K562 (cell line): ENCODE data around the gene ECI1. TPM values are rescaled to one million over a fixed set of nuclear protein-coding genes. Genes with fewer than 3 reads are reported as not detected.

Source experiments
- CBX3 ChIP-seq, 2 experiments: IDR thresholded peaks; 1 replicate in 1 of 2; 2 replicates in 1 of 2; pipeline ENCODE4 v1.6.1; 2012; ENCODE audit warnings: inconsistent platforms in 2 of 2, low read length in 2 of 2, borderline replicate concordance in 1 of 2, control low read depth in 1 of 2
- LCOR ChIP-seq: sonication (generic); formaldehyde crosslinking; IDR thresholded peaks from 2 replicates; pipeline ENCODE4 v1.8.0; 2022; ENCODE audit warnings: mild to moderate bottlenecking, missing genetic modification reagents
- NFYB ChIP-seq: IDR thresholded peaks from 2 replicates; pipeline ENCODE4 v1.6.1; 2011; ENCODE audit warnings: mild to moderate bottlenecking, moderate library complexity; ENCODE audit not compliant: insufficient read length; ENCODE audit errors: extremely low read depth
- NRF1 ChIP-seq, 2 experiments: fragments of 450-650 bp; IDR thresholded peaks in 1 of 2; conservative IDR thresholded peaks in 1 of 2; 2 replicates each; pipeline ENCODE4 v1.6.1; 2014; ENCODE audit warnings: mild to moderate bottlenecking in 2 of 2
- POLR2G ChIP-seq: fragments of 200-400 bp; formaldehyde crosslinking; IDR thresholded peaks from 2 replicates; pipeline ENCODE4 v1.6.1; 2017; ENCODE audit warnings: low read depth, mild to moderate bottlenecking, antibody characterized with exemption, low read length, moderate library complexity
- RAD21 ChIP-seq, 2 experiments: fragments of 250-450 bp in 1 of 2; fragments of 450-650 bp in 1 of 2; sonication (Bioruptor Pico) in 1 of 2; formaldehyde crosslinking in 1 of 2; IDR thresholded peaks in 1 of 2; conservative IDR thresholded peaks in 1 of 2; 2 replicates each; pipeline versions ENCODE4 v1.4.0 to v1.8.0; 2020 to 2022; ENCODE audit warnings: mild to moderate bottlenecking in 2 of 2, moderate library complexity in 1 of 2
- SMAD2 ChIP-seq: fragments of 150-350 bp; IDR thresholded peaks from 2 replicates; pipeline ENCODE4 v1.6.1; 2014; ENCODE audit warnings: low read depth, mild to moderate bottlenecking, low read length
- ZNF57 ChIP-seq: fragments of 450-650 bp; formaldehyde crosslinking; IDR thresholded peaks from 2 replicates; pipeline ENCODE4 v1.4.0; 2020; ENCODE audit warnings: mild to moderate bottlenecking, moderate library complexity
- ZNF589 ChIP-seq: fragments of 200-800 bp; sonication (Bioruptor generic); IDR thresholded peaks from 2 replicates; pipeline ENCODE4 v1.6.1; 2016; ENCODE audit warnings: low read depth, missing genetic modification characterization, missing compliant biosample characterization
- ZNF785 ChIP-seq: fragments of 250-450 bp; sonication (Bioruptor Pico); IDR thresholded peaks from 2 replicates; pipeline ENCODE4 v1.4.0; 2020; ENCODE audit warnings: mild to moderate bottlenecking
- ZZZ3 ChIP-seq: fragments of 450-650 bp; IDR thresholded peaks from 2 replicates; pipeline ENCODE4 v1.6.1; 2016; ENCODE audit warnings: antibody characterized with exemption, mild to moderate bottlenecking, moderate library complexity
- polyA plus RNA-seq, 8 experiments: library from polyadenylated mRNA; depleted of rRNA in 4 of 8; stranded (reverse) in 5 of 8; unstranded in 3 of 8; fragments of >200 nt; fragmentation: Nextera tagmentation in 2 of 8; fragmentation: Illumina TruSeq in 1 of 8; extraction: Ambion mirVana in 2 of 8; extraction: Trizol in 1 of 8; gene quantifications; 2 replicates each; pipeline versions ENCODE4 v1.2.1 to v1.2.3, GENCODE V29; 2011 to 2014; ENCODE audit warnings: inconsistent platforms in 1 of 8, missing spikeins in 1 of 8
- total RNA-seq, 7 experiments: library from RNA; depleted of rRNA in 6 of 7; stranded (reverse); fragments of >200 nt in 6 of 7; fragmentation: Illumina TruSeq in 2 of 7; extraction: Trizol in 2 of 7; gene quantifications; 2 replicates each; pipeline versions ENCODE4 v1.2.1 to v1.2.3, GENCODE V29; 2011 to 2021; ENCODE audit warnings: low replicate concordance in 1 of 7
- TF ChIP-seq, protein P1 (sequence below), 2 experiments: fragments of 450-650 bp; IDR thresholded peaks; 2 replicates each; pipeline ENCODE4 v1.6.1; 2016; ENCODE audit warnings: mild to moderate bottlenecking in 2 of 2, borderline replicate concordance in 1 of 2, low read depth in 1 of 2, moderate library complexity in 1 of 2
- TF ChIP-seq, protein P2 (sequence below): sonication (generic); formaldehyde crosslinking; IDR thresholded peaks from 2 replicates; pipeline ENCODE4 v1.8.0; 2022; ENCODE audit warnings: mild to moderate bottlenecking, low read depth, missing genetic modification reagents
- TF ChIP-seq, protein P3 (sequence below): fragments of 450-650 bp; IDR thresholded peaks from 2 replicates; pipeline ENCODE4 v1.6.1; 2016; ENCODE audit warnings: mild to moderate bottlenecking

The ECI1 gene
- total and polyA plus RNA-seq, 9 of the 15 experiments (the other 6 are each of a cell fraction or from before 2014, with no cell fraction given): 4.7 to 189 (median 54.0) TPM

DNA sequence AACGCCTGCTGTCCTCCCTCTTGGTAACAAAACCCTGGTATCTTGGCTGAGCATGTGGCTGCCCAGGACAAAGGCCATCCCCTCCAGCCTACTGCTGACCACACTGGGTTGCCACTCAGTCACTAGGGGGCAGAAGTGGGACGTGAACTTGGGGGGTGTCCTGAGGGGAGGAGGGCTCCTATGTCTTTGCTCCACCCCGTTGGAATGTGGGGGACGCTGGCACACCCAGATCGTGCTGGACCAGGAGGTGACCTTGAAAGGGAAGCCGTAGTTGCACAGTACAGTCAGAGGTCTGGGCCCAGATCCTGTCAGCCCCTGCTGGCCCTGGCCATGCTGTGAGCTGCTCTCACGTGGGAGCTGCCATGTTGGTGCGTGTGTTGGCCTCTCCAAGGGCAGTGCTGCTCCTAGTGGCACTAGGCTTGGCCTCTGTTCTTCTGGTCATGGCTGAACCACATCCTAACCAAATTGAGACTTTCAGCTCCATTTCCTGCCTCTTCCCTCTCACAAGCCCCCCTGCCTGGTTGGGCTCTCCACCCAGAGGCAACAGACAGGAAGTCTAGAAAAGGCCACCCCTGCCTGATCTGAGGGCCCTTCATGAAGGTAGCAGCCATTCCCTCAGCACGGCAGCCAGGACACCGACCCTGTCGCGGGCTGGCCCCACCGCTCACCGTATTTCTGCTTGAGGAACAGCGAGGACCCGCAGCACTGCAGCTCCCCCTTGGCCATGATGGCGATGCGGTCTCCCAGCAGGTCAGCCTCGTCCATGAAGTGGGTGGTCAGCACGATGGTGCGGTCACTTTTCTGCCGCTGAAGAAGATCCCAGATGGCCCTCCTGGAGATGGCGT is 45.5 kb upstream of the ECI1 start (continued):
- TF ChIP-seq, protein P1, sequence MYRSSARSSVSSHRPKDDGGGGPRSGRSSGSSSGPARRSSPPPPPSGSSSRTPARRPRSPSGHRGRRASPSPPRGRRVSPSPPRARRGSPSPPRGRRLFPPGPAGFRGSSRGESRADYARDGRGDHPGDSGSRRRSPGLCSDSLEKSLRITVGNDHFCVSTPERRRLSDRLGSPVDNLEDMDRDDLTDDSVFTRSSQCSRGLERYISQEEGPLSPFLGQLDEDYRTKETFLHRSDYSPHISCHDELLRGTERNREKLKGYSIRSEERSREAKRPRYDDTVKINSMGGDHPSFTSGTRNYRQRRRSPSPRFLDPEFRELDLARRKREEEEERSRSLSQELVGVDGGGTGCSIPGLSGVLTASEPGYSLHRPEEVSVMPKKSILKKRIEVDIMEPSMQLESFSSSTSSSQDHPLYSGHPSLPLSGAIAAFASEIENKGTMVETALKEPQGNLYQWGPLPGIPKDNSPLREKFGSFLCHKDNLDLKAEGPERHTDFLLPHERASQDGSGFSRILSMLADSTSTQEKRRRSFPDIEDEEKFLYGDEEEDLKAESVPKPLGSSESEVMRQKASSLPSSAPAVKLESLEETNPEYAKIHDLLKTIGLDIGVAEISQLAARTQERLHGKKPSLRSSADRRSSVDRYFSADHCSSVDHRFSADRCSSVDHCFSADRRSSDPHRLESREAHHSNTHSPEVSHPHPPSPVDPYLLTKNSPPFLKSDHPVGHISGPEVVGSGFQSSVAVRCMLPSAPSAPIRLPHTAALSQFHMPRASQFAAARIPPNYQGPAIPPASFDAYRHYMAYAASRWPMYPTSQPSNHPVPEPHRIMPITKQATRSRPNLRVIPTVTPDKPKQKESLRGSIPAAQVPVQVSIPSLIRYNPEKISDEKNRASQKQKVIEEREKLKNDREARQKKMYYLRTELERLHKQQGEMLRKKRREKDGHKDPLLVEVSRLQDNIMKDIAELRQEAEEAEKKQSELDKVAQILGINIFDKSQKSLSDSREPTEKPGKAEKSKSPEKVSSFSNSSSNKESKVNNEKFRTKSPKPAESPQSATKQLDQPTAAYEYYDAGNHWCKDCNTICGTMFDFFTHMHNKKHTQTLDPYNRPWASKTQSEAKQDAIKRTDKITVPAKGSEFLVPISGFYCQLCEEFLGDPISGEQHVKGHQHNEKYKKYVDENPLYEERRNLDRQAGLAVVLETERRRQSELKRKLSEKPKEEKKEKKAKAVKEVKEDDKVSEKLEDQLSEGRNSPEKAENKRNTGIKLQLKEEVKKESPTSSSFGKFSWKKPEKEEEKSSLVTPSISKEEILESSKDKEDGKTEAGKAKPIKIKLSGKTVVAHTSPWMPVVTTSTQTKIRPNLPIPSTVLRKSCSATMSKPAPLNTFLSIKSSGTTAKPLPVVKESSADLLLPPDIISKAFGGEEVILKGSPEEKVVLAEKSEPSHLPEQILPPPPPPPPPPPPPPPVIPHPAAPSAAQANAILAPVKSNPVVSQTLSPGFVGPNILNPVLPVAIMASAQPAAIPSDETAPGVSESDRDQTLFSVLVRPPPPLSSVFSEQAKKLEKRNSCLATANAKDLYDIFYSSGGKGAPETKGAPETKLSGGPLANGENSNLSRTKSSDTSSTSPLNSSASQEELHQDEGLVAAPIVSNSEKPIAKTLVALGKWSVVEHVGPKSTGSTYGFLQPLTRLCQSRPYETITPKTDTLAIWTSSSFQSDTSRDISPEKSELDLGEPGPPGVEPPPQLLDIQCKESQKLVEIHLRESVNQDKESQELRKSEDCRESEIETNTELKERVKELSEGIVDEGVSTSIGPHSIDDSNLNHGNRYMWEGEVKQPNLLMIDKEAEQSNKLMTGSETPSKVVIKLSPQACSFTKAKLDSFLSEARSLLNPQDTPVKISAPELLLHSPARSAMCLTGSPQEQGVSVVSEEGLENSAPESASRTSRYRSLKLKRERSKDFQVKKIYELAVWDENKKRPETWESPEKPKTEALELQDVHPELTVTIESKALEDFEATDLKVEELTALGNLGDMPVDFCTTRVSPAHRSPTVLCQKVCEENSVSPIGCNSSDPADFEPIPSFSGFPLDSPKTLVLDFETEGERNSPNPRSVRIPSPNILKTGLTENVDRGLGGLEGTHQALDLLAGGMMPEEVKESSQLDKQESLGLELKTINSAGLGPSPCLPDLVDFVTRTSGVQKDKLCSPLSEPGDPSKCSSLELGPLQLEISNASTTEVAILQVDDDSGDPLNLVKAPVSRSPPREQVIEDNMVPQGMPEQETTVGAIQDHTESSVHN (IDR thresholded peaks at IDR 0.05; ENCODE audit: borderline replicate concordance in 1 of 2, low read depth in 1 of 2): no peak
- TF ChIP-seq ZNF589 (no peak), ZNF57 (CRISPR knock-in tag) (0 out of 2 replicates have a peak, but pooled peaks have one; percentile 7), CBX3 (IDR thresholded peaks at IDR 0.05; ENCODE audit: borderline replicate concordance in 1 of 2, low read length in 2 of 2) (no peak), POLR2G (peak; percentile 25; the same call in 1 of the 2 replicates), LCOR (CRISPR knock-in tag) (no peak), NFYB (no peak), SMAD2 (no peak), RAD21 (CRISPR knock-in tag; conservative IDR thresholded peaks at IDR 0.05 in 1 of 2, IDR thresholded peaks at IDR 0.05 in 1 of 2) (peak; percentile 65 to 84), ZZZ3 (no peak), NRF1 (conservative IDR thresholded peaks at IDR 0.05 in 1 of 2, IDR thresholded peaks at IDR 0.05 in 1 of 2) (0 out of 4 replicates have a peak, but pooled peaks of 1 of the 2 experiments have one; percentile 15), ZNF785 (no peak)
- TF ChIP-seq, protein P2, sequence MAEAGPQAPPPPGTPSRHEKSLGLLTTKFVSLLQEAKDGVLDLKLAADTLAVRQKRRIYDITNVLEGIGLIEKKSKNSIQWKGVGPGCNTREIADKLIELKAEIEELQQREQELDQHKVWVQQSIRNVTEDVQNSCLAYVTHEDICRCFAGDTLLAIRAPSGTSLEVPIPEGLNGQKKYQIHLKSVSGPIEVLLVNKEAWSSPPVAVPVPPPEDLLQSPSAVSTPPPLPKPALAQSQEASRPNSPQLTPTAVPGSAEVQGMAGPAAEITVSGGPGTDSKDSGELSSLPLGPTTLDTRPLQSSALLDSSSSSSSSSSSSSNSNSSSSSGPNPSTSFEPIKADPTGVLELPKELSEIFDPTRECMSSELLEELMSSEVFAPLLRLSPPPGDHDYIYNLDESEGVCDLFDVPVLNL (CRISPR knock-in tag): peak; percentile 30; the same call in 1 of the 2 replicates
- TF ChIP-seq, protein P3, sequence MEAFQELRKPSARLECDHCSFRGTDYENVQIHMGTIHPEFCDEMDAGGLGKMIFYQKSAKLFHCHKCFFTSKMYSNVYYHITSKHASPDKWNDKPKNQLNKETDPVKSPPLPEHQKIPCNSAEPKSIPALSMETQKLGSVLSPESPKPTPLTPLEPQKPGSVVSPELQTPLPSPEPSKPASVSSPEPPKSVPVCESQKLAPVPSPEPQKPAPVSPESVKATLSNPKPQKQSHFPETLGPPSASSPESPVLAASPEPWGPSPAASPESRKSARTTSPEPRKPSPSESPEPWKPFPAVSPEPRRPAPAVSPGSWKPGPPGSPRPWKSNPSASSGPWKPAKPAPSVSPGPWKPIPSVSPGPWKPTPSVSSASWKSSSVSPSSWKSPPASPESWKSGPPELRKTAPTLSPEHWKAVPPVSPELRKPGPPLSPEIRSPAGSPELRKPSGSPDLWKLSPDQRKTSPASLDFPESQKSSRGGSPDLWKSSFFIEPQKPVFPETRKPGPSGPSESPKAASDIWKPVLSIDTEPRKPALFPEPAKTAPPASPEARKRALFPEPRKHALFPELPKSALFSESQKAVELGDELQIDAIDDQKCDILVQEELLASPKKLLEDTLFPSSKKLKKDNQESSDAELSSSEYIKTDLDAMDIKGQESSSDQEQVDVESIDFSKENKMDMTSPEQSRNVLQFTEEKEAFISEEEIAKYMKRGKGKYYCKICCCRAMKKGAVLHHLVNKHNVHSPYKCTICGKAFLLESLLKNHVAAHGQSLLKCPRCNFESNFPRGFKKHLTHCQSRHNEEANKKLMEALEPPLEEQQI: no peak
